Measurements from ENCODE around the gene DEDD2. TPM values are rescaled to one million over a fixed set of nuclear protein-coding genes. Genes with fewer than 3 reads are reported as not detected.

DEDD2 gene
- polyA plus RNA-seq, 3 donors, result 125 to 141 (median 133) TPM

- no peak for DNase-seq
- Histone ChIP-seq H4K20me1 (ENCODE audit: insufficient read depth, low read length) (peaks cover 68% of the 10 kb centered on the region), H2AFZ (ENCODE audit: insufficient read depth, low read depth, low read length, poor library complexity, severe bottlenecking) (no peak overlapping the region), H3K4me1 (ENCODE audit: control insufficient read depth in 1 of 2, insufficient read depth in 2 of 2, low read length in 2 of 2) (peaks cover 31 to 37% of the 10 kb centered on the region in 2 donors), H3K27me3 (ENCODE audit: control insufficient read depth in 2 of 2, insufficient read depth in 2 of 2, low read length in 2 of 2) (no peaks in the 10 kb centered on the region), H3K27ac (ENCODE audit: low read depth in 1 of 2, low read length in 2 of 2) (no peak overlapping the region), H3K9me3 (replicated peaks in 1 of 2; ENCODE audit: control insufficient read depth in 1 of 2, insufficient read depth in 1 of 2, low read length in 2 of 2) (no peaks in the 10 kb centered on the region), H3K79me2 (ENCODE audit: insufficient read depth, low read length) (peaks cover 39% of the 10 kb centered on the region), H3K4me3 (replicated peaks in 1 of 3; ENCODE audit: low read depth in 2 of 3, low read length in 3 of 3) (no peak overlapping the region), H3K36me3 (replicated peaks in 1 of 2; ENCODE audit: control insufficient read depth in 1 of 2, insufficient read depth in 2 of 2, low read length in 2 of 2) (peaks cover 4 to 17% of the 10 kb centered on the region in 2 donors), H3K4me2 (replicated peaks; ENCODE audit: extremely low read depth, low read length, poor library complexity, severe bottlenecking) (no peak overlapping the region), H3K9ac (ENCODE audit: insufficient read depth, low read length, poor library complexity, severe bottlenecking) (no peak overlapping the region)
- Mint-ChIP-seq H3K4me3 (no peak overlapping the region), H3K36me3 (peaks cover 9 to 22% of the 10 kb centered on the region in 2 donors), H3K9me3 (no peaks in the 10 kb centered on the region), H3K27me3 (ENCODE audit: low read depth in 3 of 3) (peaks cover 0 to 4% (median 3%) of the 10 kb centered on the region in 3 donors), H3K4me1 (peaks cover 41% of the 10 kb centered on the region), H3K27ac (peak overlapping the region in 2 of 7 donors; percentile 50 to 61)
- 95% methylated on average over 3 of the region's 6 CpGs for WGBS (ENCODE audit: insufficient coverage)
- intact Hi-C loops (cut with micrococcal nuclease), result loop anchor here (5.0 to 10.0 kb wide), 3 partner anchors 32 to 115 kb away; partner anchors contain the start of genes DEDD2 (in 1 of the 2) and POU2F2 (in 1 of the 2)
- no peak for TF ChIP-seq CTCF (IDR thresholded peaks at IDR 0.05)
These were observed 32.3 kb upstream of the DEDD2 start for GRCh38 chr19:42249769-42250168.

- H3K27ac Mint-ChIP-seq, result no peak overlapping the region
- peaks cover 32 to 40% of the 10 kb centered on the region in 2 donors for H3K4me1 ChIP-seq (ENCODE audit: control insufficient read depth in 1 of 2, insufficient read depth in 2 of 2, low read length in 2 of 2)
- no peaks in the 10 kb centered on the region for H3K9me3 ChIP-seq (replicated peaks in 1 of 2; ENCODE audit: control insufficient read depth in 1 of 2, insufficient read depth in 1 of 2, low read length in 2 of 2)
- H3K27ac ChIP-seq (ENCODE audit: low read depth in 1 of 2, low read length in 2 of 2), result no peak overlapping the region
- H3K79me2 ChIP-seq (ENCODE audit: insufficient read depth, low read length), result peaks cover 36% of the 10 kb centered on the region
- no peak overlapping the region for H3K4me2 ChIP-seq (replicated peaks; ENCODE audit: extremely low read depth, low read length, poor library complexity, severe bottlenecking)
- DNase-seq, result no peak
- H3K36me3 Mint-ChIP-seq, result peaks cover 9 to 22% of the 10 kb centered on the region in 2 donors
- H4K20me1 ChIP-seq (ENCODE audit: insufficient read depth, low read length), result peaks cover 64% of the 10 kb centered on the region
- H3K4me3 ChIP-seq (replicated peaks in 1 of 3; ENCODE audit: low read depth in 2 of 3, low read length in 3 of 3), result no peak overlapping the region
- TF ChIP-seq CTCF (IDR thresholded peaks at IDR 0.05), result no peak
- intact Hi-C loops (cut with micrococcal nuclease), result loop anchor here in 1 of 2 donors (10.0 kb wide), 1 partner anchor 114 kb away; the partner anchor contains the start of gene POU2F2
- H3K36me3 ChIP-seq (replicated peaks in 1 of 2; ENCODE audit: control insufficient read depth in 1 of 2, insufficient read depth in 2 of 2, low read length in 2 of 2), result peaks cover 4 to 17% of the 10 kb centered on the region in 2 donors
- WGBS (ENCODE audit: insufficient coverage), result 89% methylated on average over 27 of the region's 36 CpGs
- H3K27me3 Mint-ChIP-seq (ENCODE audit: low read depth in 3 of 3), result peaks cover 0 to 4% (median 3%) of the 10 kb centered on the region in 3 donors
- H3K4me1 Mint-ChIP-seq, result peaks cover 45% of the 10 kb centered on the region
- no peak overlapping the region for H3K4me3 Mint-ChIP-seq
- H3K9ac ChIP-seq (ENCODE audit: insufficient read depth, low read length, poor library complexity, severe bottlenecking), result no peak overlapping the region
- no peak overlapping the region for H2AFZ ChIP-seq (ENCODE audit: insufficient read depth, low read depth, low read length, poor library complexity, severe bottlenecking)
- no peaks in the 10 kb centered on the region for H3K27me3 ChIP-seq (ENCODE audit: control insufficient read depth in 2 of 2, insufficient read depth in 2 of 2, low read length in 2 of 2)
- H3K9me3 Mint-ChIP-seq, result no peaks in the 10 kb centered on the region
These were observed 31.8 kb upstream of the DEDD2 start for GRCh38 chr19:42249149-42249750.
